Endothelial cell of umbilical vein (primary cell): Measurements from ENCODE around the gene NTMT2. TPM values are rescaled to one million over a fixed set of nuclear protein-coding genes. Genes with fewer than 3 reads are reported as not detected.

ENCODE experiments used
- BruUV-seq: library from RNA; stranded (reverse); fragments of 400-500 nt; replicated peaks from 2 replicates; lab custom pipeline; 2021; lab: Mats Ljungman, UMichigan
- CTCF ChIA-PET: fragments of 300-600, 350-600 bp; sonication (Branson Sonifier 250); formaldehyde crosslinking; loops from one replicate; lab custom pipeline; 2021; ENCODE audit warnings: antibody characterized with exemption, inconsistent platforms; lab: Charles Lee
- POLR2A ChIA-PET: fragments of 300-600, 350-600 bp; sonication (Branson Sonifier 250); formaldehyde crosslinking; loops from one replicate; lab custom pipeline; 2021; ENCODE audit warnings: antibody characterized with exemption, inconsistent platforms; lab: Charles Lee
- DNase-seq: peaks from one replicate; pipeline ENCODE4 v3.0.0-alpha.2; 2011; ENCODE audit warnings: low read depth, low spot score
- FAIRE-seq: peaks from 2 replicates; lab custom pipeline; 2011; peaks lifted over from hg19 to GRCh38; lab: Jason Lieb, UNC
- H2AFZ ChIP-seq: 2 replicates; pipeline ENCODE4 v1.6.0; 2012; ENCODE audit warnings: low read depth, low read length, control low read depth, inconsistent platforms
- H3K27ac ChIP-seq: 2 replicates; pipeline ENCODE4 v1.5.1; 2011; ENCODE audit warnings: low read depth, mild to moderate bottlenecking, control low read depth, low read length, moderate library complexity; ENCODE audit not compliant: insufficient read depth
- H3K27me3 ChIP-seq, 2 experiments: 2 replicates each; pipeline versions ENCODE4 v1.6.0 to v1.6.1; 2011; ENCODE audit warnings: low read length in 2 of 2, mixed read lengths in 1 of 2; ENCODE audit not compliant: control insufficient read depth in 2 of 2, insufficient read depth in 2 of 2
- H3K36me3 ChIP-seq, 2 experiments: 2 replicates in 1 of 2; 3 replicates in 1 of 2; pipeline ENCODE4 v1.5.1; 2011; ENCODE audit warnings: low read length in 2 of 2, mild to moderate bottlenecking in 1 of 2, moderate library complexity in 1 of 2; ENCODE audit not compliant: control insufficient read depth in 2 of 2, insufficient read depth in 2 of 2; ENCODE audit errors: extremely low read depth in 1 of 2
- H3K4me1 ChIP-seq: 3 replicates; pipeline ENCODE4 v1.5.1; 2011; ENCODE audit warnings: mild to moderate bottlenecking, low read length; ENCODE audit not compliant: control insufficient read depth, insufficient read depth; ENCODE audit errors: extremely low read depth
- H3K4me2 ChIP-seq: 2 replicates; pipeline ENCODE4 v1.6.1; 2011; ENCODE audit warnings: low read length, control low read depth, mixed read lengths; ENCODE audit not compliant: insufficient read depth
- H3K4me3 ChIP-seq, 3 experiments: fragments of 200-600 bp in 1 of 3; sonication (generic), shearing (Covaris generic) in 1 of 3; replicated peaks in 1 of 3; 2 replicates each; pipeline ENCODE4 v1.5.1; 2011 to 2016; ENCODE audit warnings: control low read depth in 3 of 3, low read length in 3 of 3, mild to moderate bottlenecking in 2 of 3, inconsistent platforms in 1 of 3, low read depth in 1 of 3, moderate library complexity in 1 of 3; ENCODE audit not compliant: insufficient read depth in 1 of 3
- H3K79me2 ChIP-seq: 2 replicates; pipeline ENCODE4 v1.6.0; 2012; ENCODE audit warnings: low read length, inconsistent platforms; ENCODE audit not compliant: control insufficient read depth, insufficient read depth
- H3K9ac ChIP-seq: replicated peaks from 2 replicates; pipeline ENCODE3; 2011; ENCODE audit warnings: low read length, control low read depth; ENCODE audit not compliant: insufficient read depth; ENCODE audit errors: extremely low read depth
- H3K9me1 ChIP-seq: replicated peaks from 3 replicates; pipeline ENCODE4 v1.6.0; 2011; ENCODE audit warnings: mild to moderate bottlenecking, low read length; ENCODE audit not compliant: control insufficient read depth, insufficient read depth; ENCODE audit errors: extremely low read depth
- H3K9me3 ChIP-seq: replicated peaks from 2 replicates; pipeline ENCODE4 v1.5.1; 2012; ENCODE audit warnings: low read length, inconsistent platforms; ENCODE audit not compliant: control insufficient read depth, insufficient read depth
- H4K20me1 ChIP-seq: replicated peaks from 2 replicates; pipeline ENCODE3; 2011; ENCODE audit warnings: mild to moderate bottlenecking, low read length; ENCODE audit not compliant: control insufficient read depth, insufficient read depth; ENCODE audit errors: extremely low read depth
- CTCF ChIP-seq, 2 donors: IDR thresholded peaks; 1 replicate in 1 of 2; 2 replicates in 1 of 2; pipeline ENCODE4 v1.5.1; 2011; ENCODE audit warnings: low read length in 2 of 2, mild to moderate bottlenecking in 2 of 2, moderate library complexity in 2 of 2, control low read depth in 1 of 2, inconsistent platforms in 1 of 2, low read depth in 1 of 2; ENCODE audit not compliant: insufficient read depth in 1 of 2; ENCODE audit errors: extremely low read depth in 1 of 2
- EZH2 ChIP-seq: IDR thresholded peaks from 2 replicates; pipeline ENCODE4 v1.6.1; 2012; ENCODE audit warnings: borderline replicate concordance, low read depth, mild to moderate bottlenecking, moderate library complexity, low read length, inconsistent platforms; ENCODE audit not compliant: severe bottlenecking
- FOS ChIP-seq: IDR thresholded peaks from 2 replicates; pipeline ENCODE4 v1.6.1; 2011; ENCODE audit warnings: mild to moderate bottlenecking, low read length, moderate library complexity, borderline replicate concordance; ENCODE audit not compliant: insufficient read depth
- GATA2 ChIP-seq: IDR thresholded peaks from 2 replicates; pipeline ENCODE4 v1.7.0; 2011; ENCODE audit warnings: low read depth, mild to moderate bottlenecking, moderate library complexity, mixed read lengths, low read length; ENCODE audit not compliant: insufficient read length, insufficient read depth
- JUN ChIP-seq: IDR thresholded peaks from 2 replicates; pipeline ENCODE4 v1.6.1; 2011; ENCODE audit warnings: borderline replicate concordance, low read depth; ENCODE audit not compliant: insufficient read length, insufficient read depth
- MAX ChIP-seq: IDR thresholded peaks from 2 replicates; pipeline ENCODE4 v1.6.1; 2011; ENCODE audit not compliant: insufficient read depth, insufficient read length
- MYC ChIP-seq: IDR thresholded peaks from one replicate; pipeline ENCODE4 v1.6.1; 2011; ENCODE audit warnings: mild to moderate bottlenecking, low read depth, low read length
- POLR2A ChIP-seq: IDR thresholded peaks from 2 replicates; pipeline ENCODE4 v1.6.1; 2012; ENCODE audit warnings: low read depth, mild to moderate bottlenecking, control low read depth, low read length
- POLR2AphosphoS5 ChIP-seq: IDR thresholded peaks from 2 replicates; pipeline ENCODE4 v1.6.1; 2012; ENCODE audit warnings: low read depth, mild to moderate bottlenecking, control low read depth, low read length, moderate library complexity; ENCODE audit not compliant: insufficient read depth
- dilution Hi-C: fragments of 300-500 bp; cut with MboI; formaldehyde crosslinking; loops from one replicate; pipeline ENCODE4 v1.15.0; 2019; ENCODE audit warnings: low sequenced_read_pairs; ENCODE audit not compliant: extremely low pct_ligation_motif_present
- intact Hi-C: fragments of 100-400 bp; cut with micrococcal nuclease; formaldehyde crosslinking; loops from one replicate; pipeline ENCODE4 v1.10.0; 2022
- polyA plus RNA-seq, 4 experiments: library from polyadenylated mRNA; depleted of rRNA in 3 of 4; stranded (reverse) in 3 of 4; unstranded in 1 of 4; fragments of >200 nt; gene quantifications; 2 replicates each; pipeline versions ENCODE4 v1.2.1 to v1.2.3, GENCODE V29; 2011 to 2012; ENCODE audit warnings: missing spikeins in 1 of 4
- total RNA-seq: library from RNA; stranded (reverse); gene quantifications from 2 replicates; pipeline ENCODE4 v1.2.3, GENCODE V29; 2021

Gene NTMT2
- total and polyA plus RNA-seq, 2 donors (not counting 3 experiments of a cell fraction or from before 2014, with no cell fraction given), result not detected

- FAIRE-seq (no peak), DNase-seq (no peak)
- Histone ChIP-seq H3K79me2 (no peaks in the 10 kb centered on the region), H4K20me1 (no peaks in the 10 kb centered on the region), H2AFZ (no peak overlapping the region), H3K36me3 (no peaks in the 10 kb centered on the region), H3K9ac (no peak overlapping the region), H3K27me3 (no peaks in the 10 kb centered on the region), H3K4me1 (no peaks in the 10 kb centered on the region), H3K9me3 (no peaks in the 10 kb centered on the region), H3K27ac (no peak overlapping the region), H3K9me1 (no peaks in the 10 kb centered on the region), H3K4me2 (no peak overlapping the region), H3K4me3 (no peak overlapping the region)
- POLR2A ChIA-PET, result no interaction called here
- CTCF ChIA-PET, result no interaction called here
- TF ChIP-seq JUN (no peak), POLR2AphosphoS5 (no peak), MYC (no peak), FOS (no peak), POLR2A (no peak), CTCF (IDR thresholded peaks at IDR 0.05; ENCODE audit: extremely low read depth in 1 of 2, insufficient read depth in 1 of 2, low read depth in 1 of 2, low read length in 2 of 2) (no peak), EZH2 (no peak), MAX (no peak), GATA2 (no peak)
- dilution Hi-C loops, result no loop called here
- intact Hi-C loops, result no loop called here
- no TSS peak for BruUV-seq
Measured at GRCh38 chr1:170205301-170205700, 59.5 kb downstream of the NTMT2 start.
